ENCODE results near the gene NAT16.

- no peak for TF ChIP-seq POLR2AphosphoS5 (IDR thresholded peaks at IDR 0.05; ENCODE audit: low read depth, low read length)
- no peak for TF ChIP-seq TAF1 (IDR thresholded peaks at IDR 0.05; ENCODE audit: low read depth, low read length)
- no peak for TF ChIP-seq POLR2A (IDR thresholded peaks at IDR 0.05; ENCODE audit: low read depth, low read length)
- TF ChIP-seq POU2F2 (IDR thresholded peaks at IDR 0.05; ENCODE audit: low read depth, low read length) = no peak
- TF ChIP-seq SPI1 (IDR thresholded peaks at IDR 0.05; ENCODE audit: low read depth, low read length) = no peak
These were observed 43.4 kb upstream of the NAT16 start for GRCh38 chr7:101223528-101223927.
